CD4-positive, alpha-beta memory T cell (primary cell): ENCODE data around the gene DKK3. TPM values are rescaled to one million over a fixed set of nuclear protein-coding genes. Genes with fewer than 3 reads are reported as not detected.

ENCODE experiments used
- CTCF ChIA-PET: fragments of 350-600 bp; sonication (Branson Sonifier 250); formaldehyde crosslinking; loops from one replicate; lab custom pipeline; 2021; ENCODE audit warnings: inconsistent platforms; ENCODE audit not compliant: partially characterized antibody; lab: Charles Lee
- POLR2A ChIA-PET: fragments of 350-600 bp; sonication (Branson Sonifier 250); formaldehyde crosslinking; loops from one replicate; lab custom pipeline; 2021; ENCODE audit not compliant: partially characterized antibody; lab: Charles Lee
- DNase-seq, 5 donors: peaks; one replicate each; pipeline versions ENCODE4 v3.0.0 to v3.0.0-alpha.2; 2020 to 2022; ENCODE audit warnings: mixed read lengths in 1 of 5
- H3K27ac ChIP-seq: one replicate; pipeline ENCODE4 v1.7.0; 2013; ENCODE audit warnings: low read depth, low read length
- H3K27me3 ChIP-seq: 2 replicates; pipeline ENCODE4 v1.7.0; 2013; ENCODE audit warnings: mild to moderate bottlenecking, low read length, moderate library complexity; ENCODE audit not compliant: insufficient read depth
- H3K36me3 ChIP-seq: 2 replicates; pipeline ENCODE4 v1.7.0; 2013; ENCODE audit warnings: mild to moderate bottlenecking, low read length, moderate library complexity; ENCODE audit not compliant: insufficient read depth
- H3K4me1 ChIP-seq: 2 replicates; pipeline ENCODE4 v1.7.0; 2013; ENCODE audit warnings: mild to moderate bottlenecking, low read length, moderate library complexity; ENCODE audit not compliant: insufficient read depth
- H3K4me3 ChIP-seq, 2 donors: one replicate each; pipeline ENCODE4 v1.7.0; 2013; ENCODE audit warnings: low read length in 2 of 2, mild to moderate bottlenecking in 1 of 2
- H3K9me3 ChIP-seq, 2 donors: one replicate each; pipeline ENCODE4 v1.7.0; 2013; ENCODE audit warnings: low read length in 2 of 2, control low read depth in 1 of 2; ENCODE audit not compliant: control insufficient read depth in 1 of 2
- H3K27ac Mint-ChIP-seq, 7 donors: one replicate each; pipeline ENCODE4 v1.8.0; 2020 to 2021; ENCODE audit warnings: mixed read lengths in 7 of 7, mild to moderate bottlenecking in 6 of 7, inconsistent platforms in 3 of 7, moderate library complexity in 3 of 7
- H3K27me3 Mint-ChIP-seq, 2 donors: one replicate each; pipeline ENCODE4 v1.8.0; 2020 to 2021; ENCODE audit warnings: mixed read lengths in 2 of 2
- H3K36me3 Mint-ChIP-seq, 2 donors: one replicate each; pipeline ENCODE4 v1.8.0; 2020 to 2021; ENCODE audit warnings: mixed read lengths in 2 of 2, inconsistent platforms in 1 of 2, mild to moderate bottlenecking in 1 of 2
- H3K4me1 Mint-ChIP-seq, 4 donors: one replicate each; pipeline ENCODE4 v1.8.0; 2020 to 2021; ENCODE audit warnings: mixed read lengths in 4 of 4, mild to moderate bottlenecking in 1 of 4
- H3K4me3 Mint-ChIP-seq, 8 donors: one replicate each; pipeline ENCODE4 v1.8.0; 2020 to 2021; ENCODE audit warnings: mixed read lengths in 8 of 8, mild to moderate bottlenecking in 7 of 8, moderate library complexity in 6 of 8, inconsistent platforms in 3 of 8
- H3K9me3 Mint-ChIP-seq, 8 donors: one replicate each; pipeline ENCODE4 v1.8.0; 2020 to 2021; ENCODE audit warnings: mixed read lengths in 8 of 8, mild to moderate bottlenecking in 5 of 8, inconsistent platforms in 3 of 8, moderate library complexity in 1 of 8
- intact Hi-C: fragments of 100-400 bp; cut with micrococcal nuclease; formaldehyde crosslinking; loops from one replicate; pipeline ENCODE4 v1.15.1; 2023
- polyA plus RNA-seq, 2 donors: library from polyadenylated mRNA; unstranded; fragments of 300-500 nt; fragmentation: Illumina TruSeq; gene quantifications; one replicate each; pipeline ENCODE4 v1.2.3, GENCODE V29; 2021
- total RNA-seq, 2 experiments: library from RNA; stranded (reverse); gene quantifications; one replicate each; pipeline ENCODE4 v1.2.3, GENCODE V29; 2021

Gene DKK3
- total and polyA plus RNA-seq, 4 experiments from 2014 or later = 0.89 to 3.1 (median 2.9) TPM; not detected in 1

DNA sequence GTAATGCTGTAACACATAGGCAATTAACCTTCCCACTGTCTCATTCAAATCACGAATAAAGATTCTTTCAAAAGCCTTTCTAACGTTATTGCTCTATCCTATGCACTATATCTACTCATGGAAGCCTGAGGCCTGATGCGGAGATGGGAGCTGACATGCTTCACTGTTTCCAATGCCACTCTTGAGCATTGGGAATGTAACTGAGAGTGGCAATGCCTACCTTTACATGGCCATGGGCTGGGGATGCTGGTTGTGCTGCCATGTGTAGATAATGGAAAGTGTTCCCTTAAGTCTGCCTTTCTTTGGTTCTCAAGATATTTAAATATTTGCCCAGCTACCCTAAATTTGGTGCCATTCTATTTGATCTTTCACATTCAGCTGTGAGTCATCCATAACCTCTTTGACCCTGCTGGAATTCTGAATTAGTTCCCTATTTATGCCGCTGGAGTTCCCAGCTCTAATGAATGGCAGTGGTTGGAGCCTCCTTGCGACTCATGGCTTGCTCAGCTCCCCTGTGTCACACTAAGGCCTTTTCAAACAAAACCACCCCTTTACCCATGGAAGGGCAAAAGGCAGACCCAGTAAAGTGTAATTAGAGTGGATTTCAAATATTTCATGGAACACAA lies 21.4 kb upstream of the DKK3 start:
- DNase-seq = no peak
- H3K4me1 Mint-ChIP-seq = no peaks in the 10 kb centered on the region
- H3K27me3 Mint-ChIP-seq = peaks cover 8% of the 10 kb centered on the region in 2 donors
- H3K27ac ChIP-seq = no peak overlapping the region
- intact Hi-C loops = no loop called here
- no peaks in the 10 kb centered on the region for H3K36me3 ChIP-seq
- ChIA-PET CTCF (no interaction called here), POLR2A (no interaction called here)
- H3K4me3 ChIP-seq = no peak overlapping the region
- no peaks in the 10 kb centered on the region for H3K4me1 ChIP-seq
- H3K27ac Mint-ChIP-seq = no peak overlapping the region
- H3K9me3 Mint-ChIP-seq = no peaks in the 10 kb centered on the region
- no peaks in the 10 kb centered on the region for H3K36me3 Mint-ChIP-seq
- H3K9me3 ChIP-seq = no peaks in the 10 kb centered on the region
- no peaks in the 10 kb centered on the region for H3K27me3 ChIP-seq
- H3K4me3 Mint-ChIP-seq = no peak overlapping the region

DNA sequence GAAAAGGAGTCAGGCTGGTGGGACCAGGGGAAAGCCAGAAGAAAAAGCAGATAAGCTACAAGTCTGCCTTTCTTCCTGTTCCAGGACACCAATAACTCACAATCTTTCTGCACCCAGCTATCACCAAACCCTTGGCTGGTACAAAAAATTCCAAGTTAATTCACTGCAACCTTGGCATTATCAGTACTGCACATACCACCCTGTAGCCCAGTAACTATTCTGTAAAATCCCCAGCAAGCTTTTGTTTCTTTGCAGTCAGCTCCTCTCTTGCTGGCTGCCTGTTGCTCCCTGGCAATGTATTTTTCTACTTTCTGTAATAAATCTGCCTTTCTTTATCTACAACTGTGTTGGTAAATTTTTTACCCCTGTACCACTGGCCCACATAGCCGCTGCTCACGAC lies 20.7 kb upstream of the DKK3 start:
- Histone ChIP-seq H3K27me3 (no peaks in the 10 kb centered on the region), H3K4me1 (no peaks in the 10 kb centered on the region), H3K36me3 (no peaks in the 10 kb centered on the region), H3K4me3 (no peak overlapping the region), H3K27ac (no peak overlapping the region), H3K9me3 (no peaks in the 10 kb centered on the region)
- POLR2A ChIA-PET = no interaction called here
- H3K9me3 Mint-ChIP-seq = peaks cover 0 to 7% (median 3%) of the 10 kb centered on the region in 8 donors
- H3K27me3 Mint-ChIP-seq = peaks cover 9 to 14% of the 10 kb centered on the region in 2 donors
- no peak for DNase-seq
- no peak overlapping the region for H3K4me3 Mint-ChIP-seq
- CTCF ChIA-PET = interaction anchor here (0.6 kb wide), 1 partner anchor 15 kb away, joined by 3 read pairs; no protein-coding TSS in a partner anchor
- no peak overlapping the region for H3K27ac Mint-ChIP-seq
- H3K36me3 Mint-ChIP-seq = peaks cover 0 to 6% of the 10 kb centered on the region in 2 donors
- intact Hi-C loops = no loop called here
- no peaks in the 10 kb centered on the region for H3K4me1 Mint-ChIP-seq

DNA sequence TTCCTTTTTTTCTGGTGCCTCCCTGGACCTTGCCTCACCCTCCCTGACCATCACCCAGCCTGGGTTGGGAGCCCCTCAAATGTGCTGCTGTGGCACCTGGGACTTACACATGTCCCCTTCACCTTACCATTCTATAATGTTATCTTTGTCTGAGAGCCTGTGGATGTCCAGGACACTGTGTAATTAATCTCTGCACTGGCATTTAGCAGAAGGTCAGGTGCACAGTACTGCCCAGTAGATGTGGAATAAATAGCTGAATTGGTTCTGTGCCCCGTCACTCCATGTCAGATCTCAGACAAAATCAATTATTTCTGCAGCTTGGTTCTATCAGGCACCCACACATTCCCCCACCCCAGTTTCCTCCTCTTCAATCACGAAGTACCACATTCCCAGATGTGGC lies 19.9 kb upstream of the DKK3 start:
- DNase-seq = no peak
- Mint-ChIP-seq H3K27me3 (peaks cover 12 to 14% of the 10 kb centered on the region in 2 donors), H3K4me3 (no peak overlapping the region), H3K36me3 (peaks cover 0 to 14% of the 10 kb centered on the region in 2 donors), H3K9me3 (peaks cover 0 to 12% (median 5%) of the 10 kb centered on the region in 8 donors), H3K27ac (no peak overlapping the region), H3K4me1 (no peaks in the 10 kb centered on the region)
- no peak overlapping the region for H3K4me3 ChIP-seq
- intact Hi-C loops = no loop called here
- no peaks in the 10 kb centered on the region for H3K9me3 ChIP-seq
- no peaks in the 10 kb centered on the region for H3K36me3 ChIP-seq
- no peak overlapping the region for H3K27ac ChIP-seq
- CTCF ChIA-PET = interaction anchor here (0.6 to 1.4 kb wide), 4 partner anchors 16 to 253 kb away, joined by 3 to 4 read pairs (median 4); no protein-coding TSS in a partner anchor
- POLR2A ChIA-PET = interaction anchor here (0.6 kb wide), 1 partner anchor 261 kb away, joined by 3 read pairs; no protein-coding TSS in a partner anchor
- no peaks in the 10 kb centered on the region for H3K27me3 ChIP-seq
- H3K4me1 ChIP-seq = no peaks in the 10 kb centered on the region

DNA sequence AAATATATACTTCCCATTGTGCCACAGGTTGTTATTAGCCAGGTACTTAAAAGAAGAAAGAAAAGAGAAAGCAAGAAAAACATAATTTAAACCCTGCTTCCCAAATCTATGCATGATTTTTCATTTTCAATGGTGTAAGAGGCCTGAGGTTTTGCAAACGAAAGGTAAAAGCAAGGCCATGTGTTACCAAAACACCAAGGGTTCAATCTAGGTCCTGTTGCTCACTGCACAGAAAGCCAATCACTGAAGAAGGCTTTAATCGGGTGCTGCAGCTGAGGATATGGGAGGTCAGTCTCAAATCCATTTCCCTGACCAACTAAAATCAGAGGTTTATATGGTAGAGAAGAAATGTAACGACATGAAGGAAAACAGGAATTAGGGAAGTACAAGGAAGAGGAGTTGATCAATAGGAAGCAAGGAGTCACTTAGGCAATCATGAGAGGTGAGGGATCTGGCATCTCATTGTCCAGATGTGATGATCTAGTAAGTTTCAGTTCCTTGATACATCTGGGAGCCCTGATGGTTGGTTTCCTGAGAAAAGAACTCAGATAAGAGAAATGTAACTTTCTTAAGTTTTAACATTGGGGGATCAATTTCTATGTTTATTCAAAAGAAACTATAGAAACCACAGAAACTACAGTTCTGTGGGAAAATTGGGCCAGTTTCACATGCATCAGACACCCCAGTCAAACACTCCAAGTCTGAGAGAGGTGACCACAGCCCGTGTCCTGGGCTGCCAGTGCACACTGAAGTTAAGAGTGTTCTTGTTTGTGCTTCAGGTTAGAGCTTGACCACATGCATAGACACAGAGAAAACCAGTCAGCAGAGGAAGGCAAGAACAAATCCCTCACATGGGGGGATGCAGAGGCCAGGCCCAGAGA lies 18.1 kb upstream of the DKK3 start:
- Mint-ChIP-seq H3K27me3 (peaks cover 13 to 20% of the 10 kb centered on the region in 2 donors), H3K4me3 (no peak overlapping the region), H3K27ac (no peak overlapping the region), H3K4me1 (no peaks in the 10 kb centered on the region), H3K36me3 (peaks cover 0 to 14% of the 10 kb centered on the region in 2 donors), H3K9me3 (peaks cover 0 to 12% (median 7%) of the 10 kb centered on the region in 8 donors)
- no peaks in the 10 kb centered on the region for H3K9me3 ChIP-seq
- H3K4me3 ChIP-seq = no peak overlapping the region
- DNase-seq = no peak
- peaks cover 3% of the 10 kb centered on the region for H3K27me3 ChIP-seq
- no peak overlapping the region for H3K27ac ChIP-seq
- H3K4me1 ChIP-seq = no peaks in the 10 kb centered on the region
- intact Hi-C loops = no loop called here
- no peaks in the 10 kb centered on the region for H3K36me3 ChIP-seq
- ChIA-PET CTCF (no interaction called here), POLR2A (no interaction called here)

DNA sequence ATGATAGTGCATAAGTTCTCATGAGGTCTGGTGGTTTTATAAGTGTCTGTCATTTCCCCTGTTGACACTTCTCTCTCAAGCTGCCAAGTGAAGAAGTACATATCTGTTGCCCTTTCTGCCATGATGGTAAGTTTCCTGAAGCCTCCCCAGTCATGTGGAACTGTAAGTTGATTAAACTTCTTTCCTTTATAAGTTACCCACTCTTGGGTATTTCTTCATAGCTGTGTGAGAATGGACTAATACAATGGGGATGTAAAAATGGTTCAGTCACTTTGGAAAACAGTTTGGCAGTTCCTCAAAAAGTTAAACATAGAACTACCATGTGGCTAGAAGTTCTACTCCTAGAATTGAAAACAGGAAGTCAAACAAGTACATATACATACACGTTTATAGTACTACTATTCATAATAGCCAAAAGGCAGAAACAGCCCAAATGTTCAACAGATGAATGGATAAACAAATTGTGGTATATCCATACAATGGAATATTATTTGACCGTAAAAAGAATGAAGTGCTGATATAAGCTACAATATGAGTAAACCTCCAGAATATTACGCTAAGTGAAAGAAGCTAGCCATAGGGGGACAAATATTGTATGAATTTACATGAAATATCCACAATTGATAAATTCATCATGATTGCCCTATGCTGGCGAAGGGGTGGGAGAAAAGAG lies 16.0 kb upstream of the DKK3 start:
- Histone ChIP-seq H3K4me3 (no peak overlapping the region), H3K4me1 (no peaks in the 10 kb centered on the region), H3K27me3 (peaks cover 3% of the 10 kb centered on the region), H3K9me3 (no peaks in the 10 kb centered on the region), H3K36me3 (no peaks in the 10 kb centered on the region), H3K27ac (no peak overlapping the region)
- POLR2A ChIA-PET = no interaction called here
- intact Hi-C loops = no loop called here
- no peaks in the 10 kb centered on the region for H3K4me1 Mint-ChIP-seq
- CTCF ChIA-PET = no interaction called here
- DNase-seq = no peak
- H3K9me3 Mint-ChIP-seq = peaks cover 0 to 12% (median 7%) of the 10 kb centered on the region in 8 donors
- H3K27ac Mint-ChIP-seq = no peak overlapping the region
- H3K4me3 Mint-ChIP-seq = no peak overlapping the region
- peaks cover 0 to 14% of the 10 kb centered on the region in 2 donors for H3K36me3 Mint-ChIP-seq
- H3K27me3 Mint-ChIP-seq = peaks cover 13 to 29% of the 10 kb centered on the region in 2 donors

DNA sequence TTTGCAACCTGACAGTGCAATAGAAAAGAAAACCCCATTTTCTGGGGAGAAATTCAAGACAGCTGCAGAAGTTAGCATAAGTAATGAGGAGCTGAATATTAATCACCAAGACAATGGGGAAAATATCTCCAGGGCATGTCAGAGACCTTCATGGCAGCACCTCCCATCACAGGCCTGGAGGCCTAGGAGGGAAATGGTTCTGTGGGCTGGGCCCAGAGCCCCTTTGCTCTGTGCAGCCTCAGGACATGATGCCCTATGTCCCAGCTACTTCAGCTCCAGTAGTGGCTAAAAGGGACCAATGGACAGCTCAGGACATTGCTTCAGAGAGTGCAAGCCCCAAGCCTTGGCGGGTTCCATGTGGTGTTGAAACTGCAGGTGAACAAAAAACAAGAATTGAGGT lies 14.6 kb upstream of the DKK3 start:
- Mint-ChIP-seq H3K4me1 (no peaks in the 10 kb centered on the region), H3K27me3 (peaks cover 13 to 29% of the 10 kb centered on the region in 2 donors), H3K36me3 (peaks cover 0 to 14% of the 10 kb centered on the region in 2 donors), H3K9me3 (peaks cover 0 to 12% (median 7%) of the 10 kb centered on the region in 8 donors), H3K27ac (no peak overlapping the region), H3K4me3 (no peak overlapping the region)
- no peaks in the 10 kb centered on the region for H3K9me3 ChIP-seq
- no peaks in the 10 kb centered on the region for H3K36me3 ChIP-seq
- POLR2A ChIA-PET = no interaction called here
- H3K27ac ChIP-seq = no peak overlapping the region
- DNase-seq = no peak
- H3K27me3 ChIP-seq = peaks cover 6% of the 10 kb centered on the region
- CTCF ChIA-PET = no interaction called here
- intact Hi-C loops = no loop called here
- no peaks in the 10 kb centered on the region for H3K4me1 ChIP-seq
- no peak overlapping the region for H3K4me3 ChIP-seq

DNA sequence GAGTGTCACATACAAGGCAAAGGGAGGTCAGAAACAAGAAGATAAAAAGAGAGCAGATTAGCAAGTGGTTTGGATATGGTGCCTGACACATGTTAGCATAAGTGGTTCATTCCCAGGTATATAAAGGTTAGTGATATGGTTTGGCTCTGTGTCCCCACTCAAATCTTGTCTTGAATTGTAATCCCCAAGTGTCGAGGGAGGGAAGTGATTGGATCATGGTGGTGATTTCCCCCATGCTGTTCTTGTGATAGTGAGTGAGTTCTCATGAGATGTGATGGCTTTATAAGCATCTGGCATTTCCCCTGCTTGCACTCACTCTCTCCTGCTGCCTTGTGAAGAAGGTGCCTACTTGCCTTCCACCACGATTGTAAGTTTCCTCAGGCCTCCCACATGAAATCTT lies 12.1 kb upstream of the DKK3 start:
- Mint-ChIP-seq H3K27me3 (peaks cover 17 to 33% of the 10 kb centered on the region in 2 donors), H3K4me1 (no peaks in the 10 kb centered on the region), H3K9me3 (peaks cover 0 to 12% (median 7%) of the 10 kb centered on the region in 8 donors), H3K36me3 (peaks cover 0 to 14% of the 10 kb centered on the region in 2 donors), H3K4me3 (no peak overlapping the region), H3K27ac (no peak overlapping the region)
- H3K4me1 ChIP-seq = no peaks in the 10 kb centered on the region
- no peak overlapping the region for H3K27ac ChIP-seq
- no peak for DNase-seq
- H3K36me3 ChIP-seq = no peaks in the 10 kb centered on the region
- intact Hi-C loops = no loop called here
- POLR2A ChIA-PET = no interaction called here
- peaks cover 6% of the 10 kb centered on the region for H3K27me3 ChIP-seq
- CTCF ChIA-PET = no interaction called here
- no peak overlapping the region for H3K4me3 ChIP-seq
- H3K9me3 ChIP-seq = no peaks in the 10 kb centered on the region
